Measurements from ENCODE around the gene NR1D1.

The NR1D1 gene

GRCh38 chr17:40100669-40101366 lies 429 bp upstream of the NR1D1 start:
- Histone ChIP-seq H2AFZ (peak overlapping the region; percentile 93), H3K4me2 (ENCODE audit: low read length) (peak overlapping the region; percentile 85), H3K27ac (peak overlapping the region; percentile 91), H3K9ac (no peak overlapping the region), H3K36me3 (ENCODE audit: control insufficient read depth, insufficient read depth, low read length) (no peaks in the 10 kb centered on the region), H3K4me3 (ENCODE audit: low read depth, low read length) (peak overlapping the region; percentile 75), H3K79me2 (no peaks in the 10 kb centered on the region), H3K4me1 (peaks cover 29% of the 10 kb centered on the region), H3K9me3 (ENCODE audit: control insufficient read depth, low read length) (no peaks in the 10 kb centered on the region), H3K27me3 (ENCODE audit: control insufficient read depth, insufficient read depth, low read length) (no peaks in the 10 kb centered on the region)
- TF ChIP-seq CTCF (IDR thresholded peaks at IDR 0.05) = no peak

- H3K27me3 ChIP-seq (ENCODE audit: control insufficient read depth, insufficient read depth, low read length) = no peaks in the 10 kb centered on the region
- H2AFZ ChIP-seq = peak overlapping the region; percentile 93
- peak overlapping the region; percentile 75 for H3K4me3 ChIP-seq (ENCODE audit: low read depth, low read length)
- H3K79me2 ChIP-seq = no peaks in the 10 kb centered on the region
- H3K9me3 ChIP-seq (ENCODE audit: control insufficient read depth, low read length) = no peaks in the 10 kb centered on the region
- H3K27ac ChIP-seq = peak overlapping the region; percentile 91
- H3K36me3 ChIP-seq (ENCODE audit: control insufficient read depth, insufficient read depth, low read length) = no peaks in the 10 kb centered on the region
- H3K4me2 ChIP-seq (ENCODE audit: low read length) = peak overlapping the region; percentile 85
- TF ChIP-seq CTCF (IDR thresholded peaks at IDR 0.05) = no peak
- H3K4me1 ChIP-seq = peaks cover 29% of the 10 kb centered on the region
- H3K9ac ChIP-seq = peak overlapping the region; percentile 63
Measured at GRCh38 chr17:40099619-40100418, 570 bp downstream of the NR1D1 start.

- H3K27ac ChIP-seq = peak overlapping the region; percentile 91
- H3K9ac ChIP-seq = peak overlapping the region; percentile 63
- H3K36me3 ChIP-seq (ENCODE audit: control insufficient read depth, insufficient read depth, low read length) = no peaks in the 10 kb centered on the region
- H3K4me2 ChIP-seq (ENCODE audit: low read length) = peak overlapping the region; percentile 85
- no peaks in the 10 kb centered on the region for H3K9me3 ChIP-seq (ENCODE audit: control insufficient read depth, low read length)
- no peaks in the 10 kb centered on the region for H3K79me2 ChIP-seq
- H2AFZ ChIP-seq = peak overlapping the region; percentile 93
- H3K27me3 ChIP-seq (ENCODE audit: control insufficient read depth, insufficient read depth, low read length) = no peaks in the 10 kb centered on the region
- TF ChIP-seq CTCF (IDR thresholded peaks at IDR 0.05) = no peak
- peak overlapping the region; percentile 75 for H3K4me3 ChIP-seq (ENCODE audit: low read depth, low read length)
- peaks cover 29% of the 10 kb centered on the region for H3K4me1 ChIP-seq
Measured at GRCh38 chr17:40098846-40099618, 1.4 kb downstream of the NR1D1 start.

GRCh38 chr17:40097931-40098845 lies 2.2 kb downstream of the NR1D1 start:
- H2AFZ ChIP-seq = peak overlapping the region; percentile 63
- H3K4me1 ChIP-seq = peaks cover 22% of the 10 kb centered on the region
- H3K9ac ChIP-seq = no peak overlapping the region
- peak overlapping the region; percentile 75 for H3K4me3 ChIP-seq (ENCODE audit: low read depth, low read length)
- no peaks in the 10 kb centered on the region for H3K79me2 ChIP-seq
- peak overlapping the region; percentile 91 for H3K27ac ChIP-seq
- peak overlapping the region; percentile 85 for H3K4me2 ChIP-seq (ENCODE audit: low read length)
- TF ChIP-seq CTCF (IDR thresholded peaks at IDR 0.05) = no peak
- no peaks in the 10 kb centered on the region for H3K27me3 ChIP-seq (ENCODE audit: control insufficient read depth, insufficient read depth, low read length)
- H3K9me3 ChIP-seq (ENCODE audit: control insufficient read depth, low read length) = no peaks in the 10 kb centered on the region
- no peaks in the 10 kb centered on the region for H3K36me3 ChIP-seq (ENCODE audit: control insufficient read depth, insufficient read depth, low read length)
